IgD-negative memory B cell (primary cell): ENCODE measurements around the gene IRX4. TPM values are rescaled to one million over a fixed set of nuclear protein-coding genes. Genes with fewer than 3 reads are reported as not detected.

Source experiments
- H3K27ac Mint-ChIP-seq, 3 donors: one replicate each; pipeline ENCODE4 v1.8.0; 2020 to 2022; ENCODE audit warnings: mild to moderate bottlenecking in 3 of 3, mixed read lengths in 3 of 3, moderate library complexity in 1 of 3
- H3K27me3 Mint-ChIP-seq: one replicate; pipeline ENCODE4 v1.8.0; 2021; ENCODE audit warnings: mixed read lengths
- H3K36me3 Mint-ChIP-seq: one replicate; pipeline ENCODE4 v1.8.0; 2020; ENCODE audit warnings: mild to moderate bottlenecking, mixed read lengths
- H3K4me1 Mint-ChIP-seq, 3 donors: one replicate each; pipeline ENCODE4 v1.8.0; 2020 to 2022; ENCODE audit warnings: mixed read lengths in 3 of 3, mild to moderate bottlenecking in 1 of 3
- H3K4me3 Mint-ChIP-seq, 4 donors: one replicate each; pipeline ENCODE4 v1.8.0; 2020 to 2022; ENCODE audit warnings: mild to moderate bottlenecking in 4 of 4, mixed read lengths in 4 of 4, moderate library complexity in 3 of 4
- H3K9me3 Mint-ChIP-seq, 3 donors: one replicate each; pipeline ENCODE4 v1.8.0; 2020 to 2021; ENCODE audit warnings: mixed read lengths in 3 of 3, mild to moderate bottlenecking in 1 of 3
- polyA plus RNA-seq: library from polyadenylated mRNA; unstranded; fragments of 300-500 nt; fragmentation: Illumina TruSeq; gene quantifications from one replicate; pipeline ENCODE4 v1.2.3, GENCODE V29; 2021

The IRX4 gene
- polyA plus RNA-seq, 1 donor from 2014 or later, result not detected

DNA sequence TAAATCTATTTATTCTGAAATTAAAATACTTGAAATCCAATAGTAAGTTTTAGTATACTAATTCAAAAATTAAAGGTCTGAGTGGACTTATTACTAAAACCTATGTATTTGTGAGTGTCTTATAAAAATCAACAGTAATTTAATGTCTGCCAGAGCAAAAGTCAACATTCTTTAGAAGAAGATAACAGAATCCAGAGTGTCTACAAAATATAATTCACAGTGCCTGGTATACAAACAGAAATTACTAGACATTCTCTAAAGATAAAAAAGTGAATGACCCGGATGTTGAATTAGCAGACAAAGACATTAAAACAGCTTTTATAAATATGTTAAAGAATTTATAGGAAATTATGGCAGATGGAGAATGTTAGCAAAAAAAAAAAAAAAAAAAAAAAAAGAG is 22.4 kb upstream of the IRX4 start:
- H3K27me3 Mint-ChIP-seq, result peaks cover 6% of the 10 kb centered on the region
- no peak overlapping the region for H3K27ac Mint-ChIP-seq
- no peak overlapping the region for H3K4me3 Mint-ChIP-seq

DNA sequence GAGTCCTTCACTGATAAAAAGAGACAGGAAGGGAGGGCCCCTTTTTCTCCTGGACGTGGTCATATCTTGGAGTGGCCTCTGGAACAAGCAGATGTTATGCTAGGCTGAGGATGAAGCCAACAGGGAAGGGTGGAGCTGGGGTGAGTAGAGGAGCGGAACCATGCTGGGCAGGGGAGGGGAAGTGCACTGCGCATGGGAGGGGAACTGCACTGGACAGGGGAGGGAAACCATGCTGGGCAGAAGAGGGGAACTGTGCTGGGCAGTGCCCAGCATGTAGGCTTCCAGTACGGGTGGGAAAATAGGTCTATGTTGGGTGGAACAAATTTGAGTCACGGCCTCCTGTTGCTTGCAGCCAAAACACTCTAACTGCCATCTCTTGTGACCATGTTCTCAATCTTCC is 19.3 kb upstream of the IRX4 start:
- no peaks in the 10 kb centered on the region for H3K4me1 Mint-ChIP-seq
- H3K9me3 Mint-ChIP-seq, result peaks cover 4 to 7% (median 6%) of the 10 kb centered on the region in 3 donors
- no peak overlapping the region for H3K27ac Mint-ChIP-seq
- H3K36me3 Mint-ChIP-seq, result no peaks in the 10 kb centered on the region
- H3K4me3 Mint-ChIP-seq, result no peak overlapping the region
- H3K27me3 Mint-ChIP-seq, result peaks cover 11% of the 10 kb centered on the region

More for the DNA sequence above, 22.4 kb upstream of the IRX4 start:
- no peaks in the 10 kb centered on the region for H3K36me3 Mint-ChIP-seq
- H3K4me1 Mint-ChIP-seq, result no peaks in the 10 kb centered on the region
- H3K9me3 Mint-ChIP-seq, result peaks cover 4 to 7% (median 6%) of the 10 kb centered on the region in 3 donors

DNA sequence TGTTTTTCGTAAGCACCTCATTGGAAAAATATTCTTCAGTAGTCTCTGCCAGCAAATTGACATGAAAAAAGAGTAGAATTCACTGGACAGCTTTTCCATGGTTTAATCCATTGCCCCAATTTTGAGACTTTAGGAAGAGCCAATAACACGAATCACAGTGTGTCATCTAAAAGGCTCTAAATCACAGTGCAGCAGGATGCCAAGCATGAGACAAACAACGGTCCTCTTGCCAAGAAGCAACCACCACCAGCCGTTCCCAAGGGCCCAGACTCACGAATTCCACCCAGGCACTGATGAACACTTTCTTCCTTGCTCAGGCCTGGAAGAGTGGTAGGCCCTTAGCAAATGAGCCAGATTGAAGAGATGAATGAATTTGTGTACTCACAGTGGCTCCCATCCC is 18.3 kb upstream of the IRX4 start:
- H3K4me3 Mint-ChIP-seq, result no peak overlapping the region
- peaks cover 16% of the 10 kb centered on the region for H3K27me3 Mint-ChIP-seq
- H3K27ac Mint-ChIP-seq, result no peak overlapping the region
- no peaks in the 10 kb centered on the region for H3K4me1 Mint-ChIP-seq
- no peaks in the 10 kb centered on the region for H3K36me3 Mint-ChIP-seq
- H3K9me3 Mint-ChIP-seq, result peaks cover 4 to 7% (median 6%) of the 10 kb centered on the region in 3 donors

DNA sequence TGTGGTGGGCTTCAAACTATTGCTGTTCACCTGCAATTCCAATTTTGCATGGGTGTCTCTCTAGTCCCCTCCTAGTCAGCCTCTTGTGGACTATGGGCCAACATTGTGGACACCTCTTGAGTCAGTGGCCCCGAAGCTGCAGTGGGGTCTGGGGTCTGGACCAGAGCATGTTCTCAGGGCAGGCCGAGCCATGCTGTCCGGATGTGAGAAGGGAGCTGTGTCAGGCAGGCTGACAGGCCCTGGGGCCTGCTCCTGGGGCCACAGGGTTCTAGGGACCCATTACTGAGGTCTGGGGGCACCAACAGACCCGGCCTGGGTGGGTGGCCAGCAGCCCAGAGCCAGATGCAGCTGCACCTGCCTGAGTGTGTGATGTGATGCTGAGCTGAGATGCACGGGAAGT is 16.5 kb upstream of the IRX4 start:
- Mint-ChIP-seq H3K4me1 (no peaks in the 10 kb centered on the region), H3K36me3 (no peaks in the 10 kb centered on the region), H3K9me3 (peaks cover 0 to 4% (median 2%) of the 10 kb centered on the region in 3 donors), H3K27me3 (peaks cover 16% of the 10 kb centered on the region), H3K27ac (no peak overlapping the region), H3K4me3 (no peak overlapping the region)

DNA sequence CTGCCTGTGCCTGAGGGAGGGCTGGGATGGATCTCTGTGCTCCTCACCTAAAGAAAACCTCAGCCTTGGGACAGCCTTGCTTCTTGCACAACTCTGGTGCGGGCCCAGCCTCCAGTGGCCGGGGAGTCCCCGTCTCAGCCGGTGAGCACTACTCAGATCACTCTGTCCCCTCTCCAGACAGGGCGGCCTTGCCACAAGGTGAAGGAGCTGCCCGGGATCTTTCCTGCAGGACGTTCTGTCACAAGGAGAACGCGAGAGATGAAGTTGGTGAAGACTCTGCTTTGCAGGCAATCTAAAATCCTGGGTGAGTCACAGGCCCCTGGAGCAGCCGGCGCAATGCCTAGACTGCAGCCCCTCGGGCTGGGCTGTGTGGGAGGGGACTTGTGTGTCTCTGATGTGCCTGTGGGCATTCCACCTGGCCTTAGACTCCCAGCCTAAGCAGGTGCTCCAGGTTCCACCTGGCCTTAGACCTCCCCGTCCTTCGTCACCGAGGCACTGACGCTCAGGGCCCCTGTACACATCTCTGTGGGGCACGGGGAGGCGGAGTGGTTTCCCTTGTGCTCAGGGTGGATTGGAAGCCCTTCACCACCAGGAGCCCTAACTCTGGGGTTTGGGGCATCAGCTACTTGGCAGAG is 15.2 kb upstream of the IRX4 start:
- Mint-ChIP-seq H3K9me3 (peaks cover 0 to 2% (median 2%) of the 10 kb centered on the region in 3 donors), H3K4me3 (no peak overlapping the region), H3K27ac (no peak overlapping the region), H3K4me1 (no peaks in the 10 kb centered on the region), H3K27me3 (peaks cover 20% of the 10 kb centered on the region), H3K36me3 (no peaks in the 10 kb centered on the region)

DNA sequence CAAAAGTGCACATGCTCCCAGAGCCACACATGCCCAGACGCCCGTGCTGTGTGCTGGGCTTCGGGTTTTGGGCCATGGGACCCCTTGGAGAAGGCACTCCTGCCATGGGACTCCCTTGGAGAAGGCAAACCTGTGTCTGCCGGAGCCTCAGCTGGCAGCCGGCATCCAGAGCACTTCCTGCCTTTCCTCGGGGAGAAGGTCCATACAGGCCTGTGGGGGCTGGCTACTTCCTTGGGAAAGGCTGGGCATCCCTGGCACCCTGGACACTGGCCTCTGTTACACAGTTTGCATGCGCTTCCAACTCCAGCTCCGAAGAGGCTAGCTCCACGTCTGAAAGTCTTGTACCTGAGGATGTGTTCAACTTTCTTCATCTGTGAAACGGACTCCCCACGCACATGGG is 14.7 kb upstream of the IRX4 start:
- Mint-ChIP-seq H3K27ac (no peak overlapping the region), H3K4me1 (no peaks in the 10 kb centered on the region), H3K4me3 (no peak overlapping the region), H3K27me3 (peaks cover 22% of the 10 kb centered on the region), H3K9me3 (peaks cover 0 to 2% (median 2%) of the 10 kb centered on the region in 3 donors), H3K36me3 (no peaks in the 10 kb centered on the region)

DNA sequence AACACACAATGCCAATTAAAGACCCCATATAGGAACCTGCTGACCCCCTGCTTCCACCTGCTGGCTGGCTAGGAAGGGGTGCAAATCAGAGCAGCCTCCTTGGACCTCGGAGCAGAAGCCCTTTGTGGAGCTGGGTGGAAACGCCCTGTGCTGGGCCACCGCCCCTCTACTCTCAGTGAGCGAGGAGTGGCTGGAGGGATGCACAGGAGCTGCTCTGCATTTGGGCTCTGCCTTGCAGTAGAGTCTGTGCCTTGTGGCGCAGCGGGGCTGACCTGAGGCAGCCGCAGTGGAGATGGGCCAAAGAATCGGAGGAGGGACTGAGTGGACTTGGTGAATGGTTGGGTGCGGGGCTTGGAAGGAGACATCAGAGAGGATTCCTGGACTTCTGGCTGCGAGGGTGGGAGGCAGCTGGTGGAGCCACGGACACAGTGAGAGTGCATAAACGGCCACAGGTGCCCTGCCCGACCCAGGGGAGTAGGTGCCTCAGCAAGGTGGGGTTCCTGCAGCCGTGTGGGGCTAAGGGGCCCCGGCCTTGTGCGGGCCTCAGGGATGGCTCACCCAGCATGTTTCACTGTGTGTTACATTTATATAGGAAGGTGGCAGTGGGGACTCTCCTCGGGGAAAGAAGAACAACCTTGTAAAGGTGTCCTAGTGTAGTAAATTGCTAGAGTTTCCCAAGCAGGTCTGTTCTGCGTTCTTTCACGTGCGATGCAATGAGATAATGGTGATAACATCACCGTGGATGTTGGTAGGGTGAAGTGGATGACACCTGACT is 14.1 kb upstream of the IRX4 start:
- H3K9me3 Mint-ChIP-seq, result peaks cover 0 to 1% (median under 1%) of the 10 kb centered on the region in 3 donors
- H3K4me1 Mint-ChIP-seq, result no peaks in the 10 kb centered on the region
- peaks cover 22% of the 10 kb centered on the region for H3K27me3 Mint-ChIP-seq
- H3K27ac Mint-ChIP-seq, result peak overlapping the region in 1 of 3 donors; percentile 53
- no peaks in the 10 kb centered on the region for H3K36me3 Mint-ChIP-seq
- H3K4me3 Mint-ChIP-seq, result no peak overlapping the region

DNA sequence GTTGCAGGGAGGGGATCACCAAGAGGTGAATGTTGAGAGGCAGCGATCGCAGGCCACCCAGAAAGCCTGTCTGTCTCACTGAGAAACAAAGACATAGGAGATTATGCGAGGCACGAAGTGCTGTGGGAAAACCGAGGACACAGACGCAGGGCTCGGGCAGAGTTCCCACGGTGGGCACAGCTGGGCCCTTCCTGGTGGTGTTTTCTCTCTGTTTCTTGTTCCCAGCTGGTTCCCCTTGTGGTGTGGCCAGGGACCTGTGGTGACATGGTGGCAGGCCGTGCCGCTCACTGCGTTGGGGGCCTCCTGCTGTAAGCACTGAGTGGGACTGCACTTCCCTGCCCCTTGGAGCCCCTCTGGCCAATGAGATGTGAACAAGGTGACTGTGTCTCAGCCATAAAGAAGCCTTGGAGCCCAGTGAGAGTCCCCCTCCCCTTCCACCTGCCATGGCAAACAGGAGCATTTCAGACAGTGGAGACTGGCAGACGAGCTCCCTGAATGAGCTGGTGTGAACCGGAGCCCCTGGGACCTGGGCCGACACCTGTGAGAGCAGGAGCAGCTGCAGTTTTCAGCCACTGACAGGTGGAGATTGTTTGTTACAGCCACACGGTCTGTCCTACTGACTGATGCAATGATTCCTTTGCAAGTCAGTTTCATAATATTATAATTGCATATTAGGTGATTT is 13.2 kb upstream of the IRX4 start:
- H3K27me3 Mint-ChIP-seq, result peaks cover 22% of the 10 kb centered on the region
- no peaks in the 10 kb centered on the region for H3K9me3 Mint-ChIP-seq
- H3K4me3 Mint-ChIP-seq, result no peak overlapping the region
- no peaks in the 10 kb centered on the region for H3K4me1 Mint-ChIP-seq
- no peaks in the 10 kb centered on the region for H3K36me3 Mint-ChIP-seq
- no peak overlapping the region for H3K27ac Mint-ChIP-seq

DNA sequence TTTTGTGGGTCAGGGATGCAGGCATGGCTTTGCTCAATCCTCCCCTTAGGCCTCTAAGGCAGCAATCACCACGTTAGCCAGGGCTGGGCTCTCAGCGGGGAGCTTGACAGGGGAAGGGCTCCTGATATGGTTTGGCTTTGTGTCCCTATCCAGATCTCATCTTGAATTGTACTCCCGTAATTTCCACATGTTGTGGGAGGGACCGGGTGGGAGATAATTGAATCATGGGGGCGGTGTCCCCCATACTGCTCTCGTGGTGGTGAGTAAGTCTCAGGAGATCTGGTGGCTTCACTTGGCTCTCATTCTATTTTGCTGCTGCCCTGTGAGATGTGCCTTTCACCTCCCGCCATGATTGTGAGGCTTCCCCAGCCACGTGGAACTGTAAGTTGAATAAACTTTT is 11.5 kb upstream of the IRX4 start:
- H3K4me1 Mint-ChIP-seq, result no peaks in the 10 kb centered on the region
- no peaks in the 10 kb centered on the region for H3K36me3 Mint-ChIP-seq
- no peak overlapping the region for H3K4me3 Mint-ChIP-seq
- no peaks in the 10 kb centered on the region for H3K9me3 Mint-ChIP-seq
- peaks cover 25% of the 10 kb centered on the region for H3K27me3 Mint-ChIP-seq
- H3K27ac Mint-ChIP-seq, result no peak overlapping the region

DNA sequence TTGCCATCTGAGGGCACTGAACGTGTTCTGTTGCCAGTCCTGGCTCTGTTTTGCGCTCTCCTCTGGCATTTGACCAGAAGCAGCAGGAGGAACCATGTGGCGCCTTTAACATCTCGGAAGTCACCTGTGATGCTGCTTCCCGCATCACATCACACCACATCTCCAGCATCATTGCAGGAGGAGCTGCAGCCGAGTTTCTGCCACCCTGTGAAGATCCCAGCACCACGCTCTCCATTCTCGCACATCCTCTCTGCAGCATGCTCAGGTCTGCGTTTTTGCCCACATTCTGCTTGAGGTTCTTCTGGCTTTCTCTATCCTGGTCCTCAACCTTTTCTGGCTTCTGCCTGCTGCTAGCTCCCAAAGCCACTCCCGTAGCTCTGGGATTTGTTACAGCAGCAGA is 11.0 kb upstream of the IRX4 start:
- Mint-ChIP-seq H3K36me3 (no peaks in the 10 kb centered on the region), H3K4me1 (no peaks in the 10 kb centered on the region), H3K27ac (no peak overlapping the region), H3K4me3 (no peak overlapping the region), H3K9me3 (no peaks in the 10 kb centered on the region), H3K27me3 (peaks cover 27% of the 10 kb centered on the region)

DNA sequence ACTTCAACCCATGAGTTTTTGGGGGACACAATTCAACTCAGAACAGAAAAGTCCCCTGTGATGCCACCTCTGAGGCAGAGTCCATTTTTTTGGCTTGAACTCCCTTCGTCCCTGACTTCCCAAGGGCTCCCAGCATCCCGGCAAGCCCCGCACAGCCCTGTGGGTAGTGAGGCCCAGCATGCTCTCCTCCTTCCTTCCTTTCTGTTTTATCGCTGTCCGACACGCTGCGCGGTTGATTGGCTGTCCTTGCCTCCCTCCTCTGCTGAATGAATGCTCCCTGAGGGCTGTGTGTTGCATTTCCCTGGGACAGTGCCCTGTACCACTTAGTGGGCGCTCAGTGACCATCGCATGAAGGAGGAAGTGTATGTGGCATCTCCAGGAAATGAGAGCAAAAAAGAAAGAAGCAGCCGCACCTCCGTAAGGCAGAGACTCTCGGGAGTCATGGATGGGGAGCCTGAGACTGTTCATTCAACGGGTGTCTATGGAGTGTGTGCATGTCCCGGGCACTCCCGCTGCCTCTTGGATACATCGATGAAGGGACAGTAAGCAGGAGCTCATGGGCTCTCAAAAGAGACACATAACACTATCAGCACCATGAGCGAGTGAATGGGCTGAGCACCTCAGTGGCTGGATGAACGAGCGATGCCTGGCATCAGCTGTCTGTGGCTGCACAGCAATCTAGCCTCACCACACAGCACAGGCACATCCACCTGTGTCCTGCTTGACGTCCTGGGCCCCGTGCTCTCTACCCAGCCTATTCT is 10.1 kb upstream of the IRX4 start:
- H3K27me3 Mint-ChIP-seq, result peaks cover 32% of the 10 kb centered on the region
- H3K27ac Mint-ChIP-seq, result peak overlapping the region; percentile 19 to 46 (median 43)
- H3K36me3 Mint-ChIP-seq, result no peaks in the 10 kb centered on the region
- H3K4me3 Mint-ChIP-seq, result no peak overlapping the region
- H3K4me1 Mint-ChIP-seq, result peaks cover 0 to 1% (median 0%) of the 10 kb centered on the region in 3 donors
- H3K9me3 Mint-ChIP-seq, result no peaks in the 10 kb centered on the region

DNA sequence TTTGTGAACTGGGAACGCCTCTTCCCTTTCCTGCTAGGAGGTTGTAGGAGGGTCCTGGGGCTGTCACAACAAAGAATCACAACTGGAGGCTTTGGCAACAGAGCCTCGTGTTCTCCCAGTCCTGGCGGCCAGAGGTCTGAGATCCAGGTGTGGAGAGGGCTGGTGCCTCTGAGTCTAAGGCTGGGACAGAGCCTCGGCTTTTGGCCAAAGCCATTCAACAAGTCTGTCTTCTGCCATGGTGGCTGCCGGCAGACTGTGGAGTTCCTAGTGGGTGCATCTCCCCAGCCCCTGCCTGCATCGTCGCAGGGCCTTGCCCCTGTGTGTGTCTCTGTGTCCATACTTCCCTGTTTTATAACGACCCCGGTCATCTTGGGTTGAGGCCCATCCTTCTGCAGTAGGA is 9.5 kb upstream of the IRX4 start:
- Mint-ChIP-seq H3K4me1 (peaks cover 0 to 1% (median 0%) of the 10 kb centered on the region in 3 donors), H3K9me3 (no peaks in the 10 kb centered on the region), H3K4me3 (no peak overlapping the region), H3K36me3 (no peaks in the 10 kb centered on the region), H3K27ac (no peak overlapping the region), H3K27me3 (peaks cover 30% of the 10 kb centered on the region)

DNA sequence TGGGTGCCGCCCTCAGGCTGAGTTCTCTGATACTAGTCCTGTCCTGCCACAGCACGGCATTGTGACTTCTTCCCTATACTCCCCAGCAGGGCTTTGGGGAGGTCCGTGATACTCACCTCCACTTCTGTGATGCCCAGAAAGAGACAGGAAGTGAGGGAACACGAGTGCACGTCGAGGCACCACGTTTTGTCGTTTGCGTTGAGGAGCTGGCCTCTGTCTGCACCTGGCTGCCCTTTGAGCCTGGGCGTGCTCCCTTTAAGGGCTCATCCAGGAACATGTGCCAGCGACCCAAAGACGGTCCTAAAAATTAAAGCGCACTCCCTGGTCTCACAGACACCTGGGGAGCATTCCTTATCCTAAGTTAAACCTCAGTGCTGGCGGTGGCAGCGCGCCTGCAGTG is 8.7 kb upstream of the IRX4 start:
- Mint-ChIP-seq H3K27ac (no peak overlapping the region), H3K9me3 (no peaks in the 10 kb centered on the region), H3K36me3 (no peaks in the 10 kb centered on the region), H3K27me3 (peaks cover 25% of the 10 kb centered on the region), H3K4me1 (peaks cover 0 to 1% (median 0%) of the 10 kb centered on the region in 3 donors), H3K4me3 (no peak overlapping the region)

DNA sequence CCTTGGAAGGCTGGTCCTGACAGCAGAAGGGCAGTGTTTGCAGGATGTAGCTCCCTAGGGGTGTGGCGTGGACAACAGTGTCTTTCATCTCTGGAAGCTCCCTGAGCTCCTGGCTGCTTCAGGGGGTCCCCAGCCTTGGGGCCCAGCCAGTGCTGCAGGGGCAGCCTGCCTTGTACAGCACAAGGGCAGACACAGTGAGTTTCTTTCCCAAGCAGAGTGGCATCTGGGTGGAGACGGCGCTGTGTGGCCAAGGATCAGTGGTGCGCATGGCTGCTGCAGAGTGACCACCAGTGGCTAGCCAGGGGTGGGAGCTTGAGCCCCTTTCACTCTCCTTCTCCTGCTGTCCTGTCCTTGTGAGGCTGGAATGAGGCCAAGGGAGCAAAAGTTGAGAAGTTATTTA is 7.6 kb upstream of the IRX4 start:
- peaks cover 0 to 1% (median 0%) of the 10 kb centered on the region in 3 donors for H3K4me1 Mint-ChIP-seq
- peaks cover 29% of the 10 kb centered on the region for H3K27me3 Mint-ChIP-seq
- H3K27ac Mint-ChIP-seq, result no peak overlapping the region

More for the DNA sequence above, 7.6 kb upstream of the IRX4 start:
- H3K4me3 Mint-ChIP-seq, result no peak overlapping the region
- H3K9me3 Mint-ChIP-seq, result no peaks in the 10 kb centered on the region
- H3K36me3 Mint-ChIP-seq, result no peaks in the 10 kb centered on the region
